Hepatocyte (in vitro differentiated cells): Measurements from ENCODE around the gene SNX32.

Experiments used
- EZH2 ChIP-seq: fragments of 200-600 bp; sonication (generic); IDR thresholded peaks from 2 replicates; pipeline ENCODE4 v1.6.1; 2016; ENCODE audit warnings: antibody characterized with exemption, mild to moderate bottlenecking, borderline replicate concordance
- TF ChIP-seq, protein P1 (sequence below): fragments of 200-600 bp; sonication (generic); IDR thresholded peaks from 2 replicates; pipeline ENCODE4 v1.5.1; 2016; ENCODE audit warnings: antibody characterized with exemption, mild to moderate bottlenecking; ENCODE audit not compliant: poor library complexity

- TF ChIP-seq, protein P1, sequence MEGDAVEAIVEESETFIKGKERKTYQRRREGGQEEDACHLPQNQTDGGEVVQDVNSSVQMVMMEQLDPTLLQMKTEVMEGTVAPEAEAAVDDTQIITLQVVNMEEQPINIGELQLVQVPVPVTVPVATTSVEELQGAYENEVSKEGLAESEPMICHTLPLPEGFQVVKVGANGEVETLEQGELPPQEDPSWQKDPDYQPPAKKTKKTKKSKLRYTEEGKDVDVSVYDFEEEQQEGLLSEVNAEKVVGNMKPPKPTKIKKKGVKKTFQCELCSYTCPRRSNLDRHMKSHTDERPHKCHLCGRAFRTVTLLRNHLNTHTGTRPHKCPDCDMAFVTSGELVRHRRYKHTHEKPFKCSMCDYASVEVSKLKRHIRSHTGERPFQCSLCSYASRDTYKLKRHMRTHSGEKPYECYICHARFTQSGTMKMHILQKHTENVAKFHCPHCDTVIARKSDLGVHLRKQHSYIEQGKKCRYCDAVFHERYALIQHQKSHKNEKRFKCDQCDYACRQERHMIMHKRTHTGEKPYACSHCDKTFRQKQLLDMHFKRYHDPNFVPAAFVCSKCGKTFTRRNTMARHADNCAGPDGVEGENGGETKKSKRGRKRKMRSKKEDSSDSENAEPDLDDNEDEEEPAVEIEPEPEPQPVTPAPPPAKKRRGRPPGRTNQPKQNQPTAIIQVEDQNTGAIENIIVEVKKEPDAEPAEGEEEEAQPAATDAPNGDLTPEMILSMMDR = no peak
- no peak for TF ChIP-seq EZH2
Observed at GRCh38 chr11:65879617-65880016, 45.9 kb downstream of the SNX32 start, which contains the start of gene CTSW.
